GM12878 (cell line): ENCODE results near the gene TRIM38. TPM values are rescaled to one million over a fixed set of nuclear protein-coding genes. Genes with fewer than 3 reads are reported as not detected.

Experiments used
- ATF7 ChIP-seq: fragments of 450-650 bp; IDR thresholded peaks from 2 replicates; pipeline ENCODE4 v1.6.1; 2016; ENCODE audit warnings: low read depth, mild to moderate bottlenecking
- BCL11A ChIP-seq: IDR thresholded peaks from 2 replicates; pipeline ENCODE4 v1.6.1; 2011; ENCODE audit warnings: low read depth, low read length
- DPF2 ChIP-seq: fragments of 450-650 bp; IDR thresholded peaks from 2 replicates; pipeline ENCODE4 v1.6.1; 2017; ENCODE audit warnings: mild to moderate bottlenecking
- IRF5 ChIP-seq: fragments of 450-650 bp; IDR thresholded peaks from 2 replicates; pipeline ENCODE4 v1.6.1; 2017; ENCODE audit warnings: borderline replicate concordance
- JUNB ChIP-seq: IDR thresholded peaks from 2 replicates; pipeline ENCODE4 v1.6.1; 2016; ENCODE audit warnings: antibody characterized with exemption, mild to moderate bottlenecking
- KLF5 ChIP-seq: fragments of 450-650 bp; IDR thresholded peaks from 2 replicates; pipeline ENCODE4 v1.6.1; 2014; ENCODE audit warnings: mild to moderate bottlenecking; ENCODE audit not compliant: partially characterized antibody
- NFYA ChIP-seq: IDR thresholded peaks from 2 replicates; pipeline ENCODE4 v1.6.1; 2011; ENCODE audit warnings: low read depth, mild to moderate bottlenecking, low read length, improper control_type of control experiment, borderline replicate concordance
- NKRF ChIP-seq: fragments of 450-650 bp; conservative IDR thresholded peaks from 2 replicates; pipeline ENCODE4 v1.6.1; 2017; ENCODE audit warnings: mild to moderate bottlenecking, moderate library complexity
- RCOR1 ChIP-seq: conservative IDR thresholded peaks from 2 replicates; pipeline ENCODE4 v1.6.1; 2012; ENCODE audit warnings: low read depth, low read length, improper control_type of control experiment
- SIX5 ChIP-seq: IDR thresholded peaks from 2 replicates; pipeline ENCODE4 v1.6.1; 2011; ENCODE audit warnings: mild to moderate bottlenecking, low read depth, low read length, moderate library complexity; ENCODE audit not compliant: severe bottlenecking
- SMARCA5 ChIP-seq: fragments of 450-650 bp; IDR thresholded peaks from 2 replicates; pipeline ENCODE4 v1.6.1; 2017; ENCODE audit warnings: mild to moderate bottlenecking
- TCF3 ChIP-seq: IDR thresholded peaks from 2 replicates; pipeline ENCODE4 v1.6.1; 2012; ENCODE audit warnings: low read depth, mild to moderate bottlenecking, low read length, borderline replicate concordance; ENCODE audit not compliant: insufficient read depth
- ZBTB33 ChIP-seq: fragments of 450-650 bp; IDR thresholded peaks from 2 replicates; pipeline ENCODE4 v1.6.1; 2017; ENCODE audit warnings: mild to moderate bottlenecking
- polyA plus RNA-seq, 11 experiments: library from polyadenylated mRNA; depleted of rRNA in 4 of 11; unstranded in 6 of 11; stranded (reverse) in 5 of 11; fragments of >200 nt; fragmentation: Nextera tagmentation in 4 of 11; fragmentation: Illumina TruSeq in 1 of 11; extraction: Ambion mirVana in 4 of 11; extraction: Trizol in 1 of 11; gene quantifications; 1 replicate in 1 of 11; 2 replicates in 10 of 11; pipeline versions ENCODE4 v1.2.1 to v1.2.3, GENCODE V29; 2011 to 2016; ENCODE audit warnings: inconsistent platforms in 2 of 11, missing spikeins in 2 of 11, low read depth in 1 of 11
- total RNA-seq, 4 experiments: library from RNA; depleted of rRNA in 3 of 4; stranded (reverse); fragments of >200 nt in 3 of 4; fragmentation: Illumina TruSeq in 1 of 4; extraction: Trizol in 1 of 4; gene quantifications; 2 replicates each; pipeline versions ENCODE4 v1.2.1 to v1.2.3, GENCODE V29; 2013 to 2021
- TF ChIP-seq, protein P1 (sequence below): IDR thresholded peaks from 2 replicates; pipeline ENCODE4 v1.6.1; 2012; ENCODE audit warnings: mild to moderate bottlenecking, low read depth, low read length
- TF ChIP-seq, protein P2 (sequence below), 3 experiments: IDR thresholded peaks in 2 of 3; conservative IDR thresholded peaks in 1 of 3; 2 replicates each; pipeline ENCODE4 v1.5.1; 2011; ENCODE audit warnings: low read depth in 3 of 3, low read length in 3 of 3, mild to moderate bottlenecking in 3 of 3, control low read depth in 2 of 3, moderate library complexity in 2 of 3, inconsistent platforms in 1 of 3, mixed read lengths in 1 of 3; ENCODE audit not compliant: control insufficient read depth in 2 of 3, insufficient read depth in 1 of 3; ENCODE audit errors: extremely low read depth in 1 of 3

Gene TRIM38
- total and polyA plus RNA-seq, 10 of the 15 experiments (the other 5 are each of a cell fraction or from before 2014, with no cell fraction given): 4.5 to 14.7 (median 11.1) TPM

DNA sequence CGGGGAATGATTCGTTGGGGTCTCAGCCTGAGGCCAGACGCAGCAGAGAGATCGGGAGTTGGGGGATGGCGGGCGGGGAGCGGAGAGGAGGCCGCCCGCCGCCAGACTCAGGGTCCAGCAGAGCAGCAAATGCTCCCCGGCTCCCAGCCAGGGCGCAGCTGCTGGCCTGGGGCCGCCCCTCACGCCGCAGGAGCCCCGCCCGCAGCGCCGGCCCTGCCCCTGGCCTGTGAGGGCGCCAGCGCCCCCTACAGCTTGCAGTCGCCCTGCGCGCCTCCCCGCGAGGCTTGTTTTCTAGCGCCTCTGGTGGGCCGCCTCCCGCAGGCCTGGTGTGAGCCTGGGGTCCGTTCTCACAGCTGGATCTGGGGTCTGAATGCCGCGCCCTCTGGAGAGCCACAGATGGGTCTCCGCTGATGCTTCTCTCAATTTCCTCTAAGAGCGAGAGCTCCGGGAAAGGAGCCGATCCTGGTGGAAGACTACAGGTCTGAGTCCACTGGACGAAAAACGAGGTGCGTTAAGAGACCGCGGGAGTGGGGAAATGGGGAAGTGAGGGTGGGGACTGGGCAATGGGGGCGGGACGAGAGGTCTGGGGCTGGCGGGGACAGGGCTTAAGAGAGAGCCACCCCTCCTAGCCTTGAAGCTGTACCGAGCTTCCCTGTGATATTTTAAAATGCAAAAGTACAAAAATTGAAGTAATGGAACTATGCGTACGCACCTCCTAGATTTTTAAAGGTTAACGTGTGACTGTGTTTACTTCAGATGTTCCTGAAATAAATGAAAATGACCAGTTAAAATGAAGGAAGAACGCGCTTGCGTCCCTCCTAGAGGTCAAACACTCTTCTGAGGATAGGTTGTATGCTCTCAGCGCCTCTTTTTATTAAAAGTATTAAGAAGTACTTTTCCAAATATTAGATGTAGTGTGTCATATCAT is 30.1 kb downstream of the TRIM38 start (continued):
- TF ChIP-seq NKRF: peak; percentile 81
- TF ChIP-seq, protein P1, sequence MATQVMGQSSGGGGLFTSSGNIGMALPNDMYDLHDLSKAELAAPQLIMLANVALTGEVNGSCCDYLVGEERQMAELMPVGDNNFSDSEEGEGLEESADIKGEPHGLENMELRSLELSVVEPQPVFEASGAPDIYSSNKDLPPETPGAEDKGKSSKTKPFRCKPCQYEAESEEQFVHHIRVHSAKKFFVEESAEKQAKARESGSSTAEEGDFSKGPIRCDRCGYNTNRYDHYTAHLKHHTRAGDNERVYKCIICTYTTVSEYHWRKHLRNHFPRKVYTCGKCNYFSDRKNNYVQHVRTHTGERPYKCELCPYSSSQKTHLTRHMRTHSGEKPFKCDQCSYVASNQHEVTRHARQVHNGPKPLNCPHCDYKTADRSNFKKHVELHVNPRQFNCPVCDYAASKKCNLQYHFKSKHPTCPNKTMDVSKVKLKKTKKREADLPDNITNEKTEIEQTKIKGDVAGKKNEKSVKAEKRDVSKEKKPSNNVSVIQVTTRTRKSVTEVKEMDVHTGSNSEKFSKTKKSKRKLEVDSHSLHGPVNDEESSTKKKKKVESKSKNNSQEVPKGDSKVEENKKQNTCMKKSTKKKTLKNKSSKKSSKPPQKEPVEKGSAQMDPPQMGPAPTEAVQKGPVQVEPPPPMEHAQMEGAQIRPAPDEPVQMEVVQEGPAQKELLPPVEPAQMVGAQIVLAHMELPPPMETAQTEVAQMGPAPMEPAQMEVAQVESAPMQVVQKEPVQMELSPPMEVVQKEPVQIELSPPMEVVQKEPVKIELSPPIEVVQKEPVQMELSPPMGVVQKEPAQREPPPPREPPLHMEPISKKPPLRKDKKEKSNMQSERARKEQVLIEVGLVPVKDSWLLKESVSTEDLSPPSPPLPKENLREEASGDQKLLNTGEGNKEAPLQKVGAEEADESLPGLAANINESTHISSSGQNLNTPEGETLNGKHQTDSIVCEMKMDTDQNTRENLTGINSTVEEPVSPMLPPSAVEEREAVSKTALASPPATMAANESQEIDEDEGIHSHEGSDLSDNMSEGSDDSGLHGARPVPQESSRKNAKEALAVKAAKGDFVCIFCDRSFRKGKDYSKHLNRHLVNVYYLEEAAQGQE: peak; percentile 38; the same call in 1 of the 2 replicates
- peak; percentile 69 for TF ChIP-seq DPF2
- TF ChIP-seq RCOR1: no peak
- peak; percentile 93 for TF ChIP-seq TCF3
- TF ChIP-seq ZBTB33: peak; percentile 80; the same call in 1 of the 2 replicates
- 0 out of 2 replicates have a peak, but pooled peaks have one; percentile 15 for TF ChIP-seq BCL11A
- no peak for TF ChIP-seq JUNB
- TF ChIP-seq ATF7: peak; percentile 13; the same call in 1 of the 2 replicates
- TF ChIP-seq KLF5: peak; percentile 44
- TF ChIP-seq, protein P2, sequence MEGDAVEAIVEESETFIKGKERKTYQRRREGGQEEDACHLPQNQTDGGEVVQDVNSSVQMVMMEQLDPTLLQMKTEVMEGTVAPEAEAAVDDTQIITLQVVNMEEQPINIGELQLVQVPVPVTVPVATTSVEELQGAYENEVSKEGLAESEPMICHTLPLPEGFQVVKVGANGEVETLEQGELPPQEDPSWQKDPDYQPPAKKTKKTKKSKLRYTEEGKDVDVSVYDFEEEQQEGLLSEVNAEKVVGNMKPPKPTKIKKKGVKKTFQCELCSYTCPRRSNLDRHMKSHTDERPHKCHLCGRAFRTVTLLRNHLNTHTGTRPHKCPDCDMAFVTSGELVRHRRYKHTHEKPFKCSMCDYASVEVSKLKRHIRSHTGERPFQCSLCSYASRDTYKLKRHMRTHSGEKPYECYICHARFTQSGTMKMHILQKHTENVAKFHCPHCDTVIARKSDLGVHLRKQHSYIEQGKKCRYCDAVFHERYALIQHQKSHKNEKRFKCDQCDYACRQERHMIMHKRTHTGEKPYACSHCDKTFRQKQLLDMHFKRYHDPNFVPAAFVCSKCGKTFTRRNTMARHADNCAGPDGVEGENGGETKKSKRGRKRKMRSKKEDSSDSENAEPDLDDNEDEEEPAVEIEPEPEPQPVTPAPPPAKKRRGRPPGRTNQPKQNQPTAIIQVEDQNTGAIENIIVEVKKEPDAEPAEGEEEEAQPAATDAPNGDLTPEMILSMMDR (IDR thresholded peaks at IDR 0.05 in 2 of 3, conservative IDR thresholded peaks at IDR 0.05 in 1 of 3; ENCODE audit: control insufficient read depth in 2 of 3, extremely low read depth in 1 of 3, insufficient read depth in 1 of 3, low read depth in 3 of 3, low read length in 3 of 3): peak; percentile 98 to 100 (median 100); a peak in 5 of 6 replicates
- TF ChIP-seq IRF5: no peak
- no peak for TF ChIP-seq SIX5
- TF ChIP-seq NFYA: no peak
- TF ChIP-seq SMARCA5: peak; percentile 100
